RWPE1 (cell line): ENCODE measurements around the gene ZNF177.
A peak's percentile ranks its signal among the peaks of the same experiment; 100 is the strongest.

ENCODE experiments used
- CTCF ChIA-PET: fragments of 350-600 bp; sonication (Branson Sonifier 250); formaldehyde crosslinking; extraction: SDS; loops from one replicate; lab custom pipeline; 2021; lab: Yijun Ruan, JAX
- POLR2A ChIA-PET: fragments of 400-600 bp; formaldehyde crosslinking; extraction: SDS; loops from one replicate; lab custom pipeline; 2020; ENCODE audit warnings: antibody characterized with exemption; ENCODE audit not compliant: low non-redundant PET; lab: Yijun Ruan, JAX
- DNase-seq: peaks from one replicate; pipeline ENCODE4 v3.0.0; 2012; ENCODE audit warnings: low spot score
- H3K27ac ChIP-seq: fragments of 450-650 bp; 2 replicates; pipeline ENCODE4 v1.5.1; 2017
- CTCF ChIP-seq: fragments of 450-650 bp; conservative IDR thresholded peaks from 2 replicates; pipeline ENCODE4 v1.5.1; 2017; ENCODE audit warnings: low read depth, mild to moderate bottlenecking

ZNF177 gene

DNA sequence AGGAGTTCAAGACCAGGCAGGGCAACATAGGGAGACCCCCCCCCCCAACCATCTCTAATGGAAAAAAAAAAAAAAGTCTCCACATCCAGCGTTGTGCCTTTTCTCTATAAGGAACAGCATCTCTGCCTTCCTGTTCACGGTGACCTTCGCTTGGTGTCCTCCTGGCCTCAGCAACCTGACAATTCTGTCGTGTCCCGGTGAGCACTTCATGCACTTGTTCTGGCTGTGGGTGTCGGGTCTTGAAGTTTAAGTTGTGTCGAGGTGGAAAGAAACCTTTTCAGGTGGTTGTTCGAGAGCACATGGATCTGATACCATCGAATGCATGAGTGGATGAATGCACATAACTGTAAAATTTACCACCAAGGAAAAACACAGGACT, 38.2 kb upstream of the ZNF177 start:
- ChIA-PET POLR2A (no interaction called here), CTCF (no interaction called here)
- H3K27ac ChIP-seq, result peak overlapping the region; percentile 88
- TF ChIP-seq CTCF, result no peak
- peak; percentile 4 for DNase-seq

GRCh38 chr19:9329999-9330398, 32.8 kb upstream of the ZNF177 start:
- no peak for DNase-seq
- ChIA-PET CTCF (no interaction called here), POLR2A (no interaction called here)
- no peak overlapping the region for H3K27ac ChIP-seq
- no peak for TF ChIP-seq CTCF

GRCh38 chr19:9342610-9343304, 20.1 kb upstream of the ZNF177 start:
- TF ChIP-seq CTCF, result no peak
- no peak for DNase-seq
- CTCF ChIA-PET, result interaction anchor here (0.7 kb wide), 1 partner anchor 23 kb away, joined by 4 read pairs; no protein-coding TSS in a partner anchor
- POLR2A ChIA-PET, result no interaction called here
- no peak overlapping the region for H3K27ac ChIP-seq

DNA sequence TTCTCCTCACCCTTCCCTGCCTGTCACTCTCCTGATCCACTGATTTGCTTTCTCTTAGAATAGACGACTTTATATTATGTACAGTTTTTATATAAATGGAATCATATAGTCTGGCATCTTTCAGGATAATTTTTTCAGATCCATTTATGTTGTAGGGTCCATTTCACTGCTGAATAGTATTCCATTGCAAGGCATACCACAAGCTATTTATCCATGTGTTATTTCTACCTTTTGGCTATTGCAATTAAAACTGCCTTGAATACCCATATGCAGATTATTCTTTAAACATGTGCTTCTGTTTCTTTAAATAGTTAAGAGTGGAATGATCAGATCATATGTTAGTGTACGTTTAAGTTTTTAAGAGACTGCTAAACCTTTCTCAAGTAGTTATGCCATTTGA, 17.8 kb upstream of the ZNF177 start:
- H3K27ac ChIP-seq, result no peak overlapping the region
- CTCF ChIA-PET, result no interaction called here
- DNase-seq, result no peak
- no peak for TF ChIP-seq CTCF
- POLR2A ChIA-PET, result no interaction called here

- no peak overlapping the region for H3K27ac ChIP-seq
- ChIA-PET CTCF (no interaction called here), POLR2A (no interaction called here)
- no peak for TF ChIP-seq CTCF
- DNase-seq, result no peak
Observed at GRCh38 chr19:9348253-9348652, 14.6 kb upstream of the ZNF177 start.

- H3K27ac ChIP-seq, result no peak overlapping the region
- CTCF ChIA-PET, result interaction anchor here (0.6 kb wide), 1 partner anchor 525 kb away, joined by 3 read pairs; no protein-coding TSS in a partner anchor
- DNase-seq, result no peak
- POLR2A ChIA-PET, result no interaction called here
- TF ChIP-seq CTCF, result no peak
Observed at GRCh38 chr19:9348671-9349070, 14.1 kb upstream of the ZNF177 start.
